Hepatic stellate cell (primary cell): ENCODE measurements around the gene FLYWCH1.
A peak's percentile ranks its signal among the peaks of the same experiment; 100 is the strongest.

Experiments used
- DNase-seq: peaks from one replicate; pipeline ENCODE4 v3.0.0; 2011; ENCODE audit warnings: low spot score

The FLYWCH1 gene

DNA sequence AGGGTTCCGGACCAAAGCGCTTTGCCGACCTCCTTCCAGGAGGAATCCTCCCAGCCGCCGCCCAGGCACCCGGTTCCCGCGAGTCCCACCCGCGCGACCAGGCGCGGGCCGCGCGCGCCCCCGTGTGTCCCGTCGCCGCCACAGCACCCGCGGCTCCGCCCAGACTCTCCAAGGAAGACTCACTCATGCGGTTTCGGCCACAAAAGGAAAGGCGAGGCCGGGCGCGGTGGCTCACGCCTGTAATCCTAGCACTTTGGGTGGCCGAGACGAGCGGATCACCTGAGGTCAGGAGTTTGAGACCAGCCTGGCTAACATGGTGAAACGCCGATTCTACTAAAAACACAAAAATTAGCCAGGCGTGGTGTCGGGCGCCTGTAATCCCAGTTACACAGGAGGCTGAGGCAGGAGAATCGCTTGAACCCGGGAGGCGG, 72.0 kb downstream of the FLYWCH1 start:
- peak; percentile 97 for DNase-seq

GRCh38 chr16:2985462-2985861, 73.7 kb downstream of the FLYWCH1 start:
- DNase-seq = no peak

GRCh38 chr16:2985893-2986355, 74.2 kb downstream of the FLYWCH1 start:
- DNase-seq = no peak

DNA sequence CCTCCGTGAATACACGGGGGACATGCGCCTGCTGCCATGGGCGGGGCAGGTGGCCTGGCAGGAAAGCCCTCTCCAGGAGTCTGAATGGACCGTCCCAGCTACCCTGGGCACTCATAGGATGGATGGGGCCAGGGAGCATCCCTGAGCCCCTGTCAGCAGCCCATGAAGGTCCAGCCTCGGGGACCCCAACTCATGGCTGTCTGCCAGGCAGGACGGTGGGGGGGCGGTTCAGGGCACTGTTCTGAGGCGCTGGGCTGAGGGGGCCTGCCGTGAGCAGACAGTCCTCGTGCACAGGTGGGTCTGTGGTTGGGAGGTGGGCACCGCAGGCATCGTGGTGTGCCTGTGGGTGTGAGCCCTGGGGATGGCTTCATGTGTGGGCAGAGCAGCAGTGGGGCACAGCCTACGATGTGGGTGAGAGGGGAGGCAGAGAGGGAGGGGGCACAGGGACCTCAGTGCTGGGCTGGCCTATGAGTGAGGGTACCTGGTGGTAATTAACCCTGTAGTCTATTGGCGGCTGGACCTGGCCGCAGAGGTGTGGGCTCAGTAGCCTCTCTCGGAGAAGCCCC, 75.0 kb downstream of the FLYWCH1 start:
- DNase-seq = no peak

GRCh38 chr16:2987286-2987685, 75.6 kb downstream of the FLYWCH1 start:
- no peak for DNase-seq

DNA sequence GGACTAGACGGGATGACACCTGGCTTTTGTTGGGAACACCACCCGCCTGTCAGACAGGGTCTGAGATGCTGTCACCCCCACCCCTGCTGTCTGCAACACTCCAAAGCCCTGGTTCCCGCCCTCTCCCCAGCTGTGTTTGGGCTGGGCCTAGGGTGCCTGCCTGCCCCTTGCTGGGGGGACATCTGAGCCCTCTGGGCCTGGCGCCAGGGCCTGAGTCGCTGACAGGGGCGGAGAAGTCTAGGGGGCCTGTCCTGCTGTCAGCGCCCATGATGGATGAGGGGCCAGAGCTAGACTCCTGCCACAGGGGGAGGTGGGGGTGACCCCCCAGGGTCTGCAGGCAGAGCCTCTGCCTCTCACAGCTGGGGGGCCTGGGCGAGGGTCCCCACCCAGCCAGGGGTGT, 76.1 kb downstream of the FLYWCH1 start:
- DNase-seq = no peak

- DNase-seq = no peak
Measured at GRCh38 chr16:2988590-2989099, 76.9 kb downstream of the FLYWCH1 start.

GRCh38 chr16:2990891-2991290, 79.2 kb downstream of the FLYWCH1 start:
- DNase-seq = no peak

- DNase-seq = no peak
Measured at GRCh38 chr16:2991566-2992261, 80.0 kb downstream of the FLYWCH1 start.

GRCh38 chr16:2992383-2993081, 80.8 kb downstream of the FLYWCH1 start:
- no peak for DNase-seq

- no peak for DNase-seq
Measured at GRCh38 chr16:2996298-2996697, 84.6 kb downstream of the FLYWCH1 start.

DNA sequence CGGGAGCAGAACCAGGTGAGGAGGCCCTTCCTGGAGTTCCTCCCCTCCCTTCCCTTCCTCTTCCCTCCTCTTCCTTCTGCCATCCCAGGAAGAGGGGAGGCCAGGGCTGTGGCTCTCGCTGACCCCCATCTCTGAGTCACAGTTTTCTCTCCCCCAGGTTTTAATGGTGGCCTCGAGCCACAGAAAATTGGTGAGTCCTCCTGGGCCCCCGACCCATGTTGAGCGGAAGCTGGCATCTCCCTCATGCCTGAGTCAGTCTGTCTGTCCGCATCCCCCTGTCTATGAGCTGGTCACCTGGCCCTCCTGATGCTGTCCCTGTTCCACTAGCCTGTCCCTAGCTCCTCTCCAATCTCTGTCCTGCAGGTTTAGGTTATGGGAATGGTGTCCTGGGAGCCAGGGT, 88.2 kb downstream of the FLYWCH1 start:
- DNase-seq = no peak

DNA sequence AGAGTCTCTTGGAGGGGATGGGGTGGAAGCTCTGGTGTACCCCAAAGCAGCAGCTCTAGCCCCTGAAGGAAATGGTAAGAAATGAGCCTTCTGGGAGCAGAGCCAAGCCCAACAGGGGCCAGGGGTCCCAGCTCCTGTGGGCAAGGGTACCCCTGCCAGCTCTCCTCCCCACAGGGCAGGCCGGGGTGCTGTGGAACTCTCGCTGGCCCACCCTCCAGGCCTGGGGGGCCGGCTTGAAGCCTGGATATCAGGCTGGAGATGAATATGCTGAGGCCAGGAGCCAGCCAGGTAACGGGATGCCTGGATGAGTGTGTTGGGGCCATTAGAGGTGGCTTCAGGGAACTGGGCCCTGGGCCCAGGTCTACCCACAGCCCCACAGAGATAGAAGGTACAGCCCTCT, 88.8 kb downstream of the FLYWCH1 start:
- DNase-seq = no peak
